Central memory CD8-positive, alpha-beta T cell (primary cell): ENCODE measurements around the gene HOXC10.

ENCODE experiments used
- ATAC-seq: fragments of 150-1000 bp; cut with Tn5 transposase; replicated peaks from 2 replicates; pipeline ENCODE4 v1.10.0; 2022; ENCODE audit warnings: mild to moderate bottlenecking, moderate FRiP score, moderate number of reproducible peaks; ENCODE audit not compliant: poor library complexity, severe bottlenecking; ENCODE audit errors: extremely low read depth
- DNase-seq, 2 donors: peaks; one replicate each; pipeline ENCODE4 v3.0.0; 2021; ENCODE audit warnings: low spot score in 2 of 2
- H3K27ac Mint-ChIP-seq: one replicate; pipeline ENCODE4 v1.8.0; 2022; ENCODE audit warnings: low read depth, mild to moderate bottlenecking, moderate library complexity, mixed read lengths
- H3K27me3 Mint-ChIP-seq: one replicate; pipeline ENCODE4 v1.8.0; 2022; ENCODE audit warnings: mixed read lengths
- H3K36me3 Mint-ChIP-seq: one replicate; pipeline ENCODE4 v1.8.0; 2022; ENCODE audit warnings: mild to moderate bottlenecking, moderate library complexity, mixed read lengths; ENCODE audit not compliant: insufficient read depth
- H3K4me1 Mint-ChIP-seq: one replicate; pipeline ENCODE4 v1.8.0; 2022; ENCODE audit warnings: mixed read lengths
- H3K4me3 Mint-ChIP-seq: one replicate; pipeline ENCODE4 v1.8.0; 2022; ENCODE audit warnings: mild to moderate bottlenecking, moderate library complexity, mixed read lengths
- H3K9me3 Mint-ChIP-seq: one replicate; pipeline ENCODE4 v1.8.0; 2022; ENCODE audit warnings: mixed read lengths

The HOXC10 gene

DNA sequence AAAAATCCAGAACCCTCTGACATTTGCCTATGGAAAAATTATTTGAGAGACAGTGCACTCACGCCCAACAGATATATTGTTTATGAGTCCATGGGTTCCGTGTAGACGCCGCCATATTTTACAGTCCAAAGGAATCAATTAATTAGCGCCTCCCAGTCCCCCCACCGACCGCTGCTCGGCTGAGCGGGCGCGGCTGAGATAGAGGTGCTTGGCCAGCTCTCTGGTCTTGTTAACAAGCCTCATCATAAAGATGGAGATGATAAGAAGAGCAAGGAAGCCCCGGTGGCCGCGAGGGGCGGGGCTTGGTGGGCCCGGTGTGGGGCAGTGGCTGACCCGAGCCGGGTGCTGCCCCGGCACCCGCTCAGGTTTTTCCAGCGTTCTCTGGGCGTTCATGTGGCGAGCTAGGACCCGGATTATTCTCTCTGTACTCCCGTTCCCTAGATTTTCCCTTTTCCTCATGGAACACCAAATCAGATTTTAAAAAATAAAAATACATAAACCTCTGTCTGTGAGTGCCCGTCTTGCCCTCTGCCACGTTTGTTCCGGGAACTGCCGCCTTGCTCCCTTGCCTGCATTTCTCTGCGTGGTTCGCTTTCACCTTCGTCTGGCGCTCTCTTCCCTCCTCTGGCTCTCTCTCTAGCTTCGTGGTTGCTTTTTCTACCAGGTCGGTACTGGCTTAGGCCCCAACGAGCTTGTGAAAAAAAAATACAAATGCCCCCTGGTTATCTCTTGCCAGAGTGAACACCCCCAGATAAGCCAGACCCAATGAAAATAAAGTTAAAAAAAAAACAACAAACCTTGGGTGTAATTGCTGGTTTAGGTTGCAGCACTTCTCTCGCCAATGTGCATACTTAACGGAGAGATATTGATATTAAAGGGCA lies 21.3 kb upstream of the HOXC10 start:
- ATAC-seq (no peak), DNase-seq (no peak)
- Mint-ChIP-seq H3K4me3 (no peak overlapping the region), H3K36me3 (peaks cover 22% of the 10 kb centered on the region), H3K27ac (no peak overlapping the region), H3K9me3 (no peaks in the 10 kb centered on the region), H3K27me3 (peaks cover 96% of the 10 kb centered on the region), H3K4me1 (peaks cover 46% of the 10 kb centered on the region)

DNA sequence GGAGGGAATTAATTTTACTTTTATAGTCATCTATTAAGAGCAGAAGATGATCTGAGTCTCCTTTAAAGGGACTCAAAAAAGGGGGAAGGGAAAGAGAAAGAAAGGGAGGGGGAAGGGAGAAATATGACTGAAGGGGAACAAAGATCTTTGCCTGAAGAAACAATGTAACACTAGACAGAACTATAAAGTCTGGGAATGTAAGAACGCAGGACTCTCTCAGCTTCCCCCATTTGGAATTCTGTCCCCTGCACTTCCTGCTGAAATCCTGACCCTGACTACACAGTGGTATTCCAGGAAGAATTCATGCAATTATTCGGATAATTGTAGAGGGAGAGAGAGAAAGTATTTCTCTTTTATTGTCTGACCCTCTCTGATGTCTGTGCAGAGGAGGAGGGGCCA lies 20.6 kb upstream of the HOXC10 start:
- DNase-seq, result no peak
- Mint-ChIP-seq H3K27ac (no peak overlapping the region), H3K9me3 (no peaks in the 10 kb centered on the region), H3K4me1 (peaks cover 46% of the 10 kb centered on the region), H3K36me3 (peaks cover 22% of the 10 kb centered on the region), H3K27me3 (peaks cover 96% of the 10 kb centered on the region), H3K4me3 (no peak overlapping the region)
- no peak for ATAC-seq

DNA sequence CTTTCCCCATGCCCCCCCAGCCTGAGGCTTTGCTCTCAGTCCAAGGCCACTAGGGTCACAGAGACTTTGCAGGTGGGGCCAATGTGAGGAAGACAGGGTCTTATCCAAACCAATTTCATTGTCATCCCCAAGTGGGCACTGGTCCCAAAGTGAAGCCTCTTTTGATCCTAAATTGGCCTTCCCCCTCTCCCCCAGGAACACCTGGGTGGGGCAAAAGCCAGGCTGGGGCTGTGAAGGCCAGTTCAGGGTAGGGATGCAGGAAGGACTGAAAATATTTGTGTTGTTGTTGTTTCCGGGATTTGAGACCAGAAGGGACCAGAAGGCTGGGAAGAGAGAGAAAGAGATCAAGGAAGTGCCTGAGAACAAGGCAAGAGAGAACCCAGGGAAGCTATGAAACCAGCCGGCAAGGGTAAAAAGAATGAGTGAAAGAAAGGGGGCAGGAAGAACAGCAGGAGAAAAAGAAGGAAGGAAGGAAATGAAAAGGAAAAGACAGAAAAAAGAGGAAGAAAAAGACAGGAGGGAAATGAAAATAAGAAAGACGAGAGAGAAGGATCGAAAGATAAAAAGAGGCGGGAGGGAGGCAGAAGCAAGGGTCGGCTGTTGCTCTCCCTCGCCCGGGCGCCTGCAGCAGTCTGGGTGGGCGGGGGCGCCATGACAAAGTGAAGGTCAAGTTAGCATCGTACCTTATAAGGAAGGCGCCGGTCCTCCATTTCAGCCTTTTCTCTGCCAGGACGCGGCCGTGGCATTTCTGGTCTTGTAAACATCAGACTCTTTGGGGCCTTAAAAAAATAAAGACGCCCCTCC lies 19.5 kb upstream of the HOXC10 start:
- DNase-seq (no peak), ATAC-seq (no peak)
- Mint-ChIP-seq H3K36me3 (peaks cover 16% of the 10 kb centered on the region), H3K4me3 (peak overlapping the region; percentile 16), H3K4me1 (peaks cover 38% of the 10 kb centered on the region), H3K27me3 (peaks cover 96% of the 10 kb centered on the region), H3K9me3 (no peaks in the 10 kb centered on the region), H3K27ac (no peak overlapping the region)

DNA sequence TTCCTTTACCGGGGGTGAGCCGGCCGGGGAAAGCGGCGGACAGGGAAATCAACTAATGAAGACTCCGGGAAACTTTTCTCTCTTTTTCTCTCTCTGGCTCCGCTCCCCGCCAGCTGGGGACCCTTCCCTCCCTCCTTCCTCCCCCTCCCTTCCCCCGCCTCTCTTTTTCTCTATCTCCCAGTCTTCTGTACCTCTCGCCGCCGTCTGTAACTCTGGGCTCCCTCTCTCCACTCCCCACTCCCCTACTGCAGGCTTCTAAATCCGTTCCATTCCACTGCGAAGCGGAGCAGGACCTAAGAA lies 18.9 kb upstream of the HOXC10 start:
- ATAC-seq (no peak), DNase-seq (no peak)
- Mint-ChIP-seq H3K36me3 (peaks cover 16% of the 10 kb centered on the region), H3K27me3 (peaks cover 97% of the 10 kb centered on the region), H3K4me3 (no peak overlapping the region), H3K9me3 (no peaks in the 10 kb centered on the region), H3K27ac (no peak overlapping the region), H3K4me1 (peaks cover 35% of the 10 kb centered on the region)

GRCh38 chr12:53966385-53967133 lies 18.4 kb upstream of the HOXC10 start:
- H3K4me1 Mint-ChIP-seq, result peaks cover 35% of the 10 kb centered on the region
- no peak for DNase-seq
- H3K27ac Mint-ChIP-seq, result no peak overlapping the region
- H3K27me3 Mint-ChIP-seq, result peaks cover 100% of the 10 kb centered on the region
- H3K9me3 Mint-ChIP-seq, result no peaks in the 10 kb centered on the region
- ATAC-seq, result no peak
- no peak overlapping the region for H3K4me3 Mint-ChIP-seq
- peaks cover 14% of the 10 kb centered on the region for H3K36me3 Mint-ChIP-seq

DNA sequence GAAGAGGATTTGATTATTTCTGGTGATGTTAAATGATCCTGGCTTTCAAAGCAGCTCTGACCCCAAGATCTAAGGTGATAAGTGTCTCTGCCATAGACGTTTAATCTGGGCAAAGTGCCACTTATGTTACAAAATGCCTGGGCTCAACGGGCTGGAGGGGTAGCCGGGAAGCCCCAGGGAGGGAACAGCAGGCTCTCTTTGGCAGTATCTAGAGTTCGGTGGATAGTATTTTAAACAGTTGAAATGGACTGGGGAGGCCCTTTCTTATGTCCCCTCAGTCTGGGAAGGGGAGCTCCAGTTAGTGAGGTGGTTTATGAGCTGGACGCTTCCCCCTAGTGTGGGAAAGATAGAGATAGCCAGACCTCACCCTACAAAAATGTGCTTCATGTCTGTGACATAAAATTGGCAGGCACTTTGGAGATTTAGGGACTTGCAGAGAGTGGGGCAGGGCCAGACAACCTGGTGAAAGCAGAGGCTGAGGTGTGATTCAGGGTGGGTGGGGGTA lies 17.5 kb upstream of the HOXC10 start:
- H3K9me3 Mint-ChIP-seq, result no peaks in the 10 kb centered on the region

GRCh38 chr12:53968214-53969127 lies 16.5 kb upstream of the HOXC10 start:
- Mint-ChIP-seq H3K9me3 (no peaks in the 10 kb centered on the region), H3K4me3 (no peak overlapping the region), H3K36me3 (peaks cover 20% of the 10 kb centered on the region), H3K27ac (no peak overlapping the region), H3K4me1 (peaks cover 39% of the 10 kb centered on the region), H3K27me3 (peaks cover 100% of the 10 kb centered on the region)
- DNase-seq (no peak), ATAC-seq (no peak)

More for the DNA sequence above, 17.5 kb upstream of the HOXC10 start:
- Mint-ChIP-seq H3K27me3 (peaks cover 100% of the 10 kb centered on the region), H3K36me3 (peaks cover 14% of the 10 kb centered on the region), H3K4me1 (peaks cover 35% of the 10 kb centered on the region), H3K4me3 (no peak overlapping the region), H3K27ac (no peak overlapping the region)
- DNase-seq, result no peak
- ATAC-seq, result no peak

- peaks cover 33% of the 10 kb centered on the region for H3K4me1 Mint-ChIP-seq
- ATAC-seq, result no peak
- no peaks in the 10 kb centered on the region for H3K9me3 Mint-ChIP-seq
- no peak overlapping the region for H3K4me3 Mint-ChIP-seq
- peaks cover 93% of the 10 kb centered on the region for H3K27me3 Mint-ChIP-seq
- peaks cover 19% of the 10 kb centered on the region for H3K36me3 Mint-ChIP-seq
- H3K27ac Mint-ChIP-seq, result no peak overlapping the region
- no peak for DNase-seq
These were observed 15.2 kb upstream of the HOXC10 start for GRCh38 chr12:53969588-53970259.

- no peak overlapping the region for H3K27ac Mint-ChIP-seq
These were observed 14.5 kb upstream of the HOXC10 start for GRCh38 chr12:53970451-53970850.

DNA sequence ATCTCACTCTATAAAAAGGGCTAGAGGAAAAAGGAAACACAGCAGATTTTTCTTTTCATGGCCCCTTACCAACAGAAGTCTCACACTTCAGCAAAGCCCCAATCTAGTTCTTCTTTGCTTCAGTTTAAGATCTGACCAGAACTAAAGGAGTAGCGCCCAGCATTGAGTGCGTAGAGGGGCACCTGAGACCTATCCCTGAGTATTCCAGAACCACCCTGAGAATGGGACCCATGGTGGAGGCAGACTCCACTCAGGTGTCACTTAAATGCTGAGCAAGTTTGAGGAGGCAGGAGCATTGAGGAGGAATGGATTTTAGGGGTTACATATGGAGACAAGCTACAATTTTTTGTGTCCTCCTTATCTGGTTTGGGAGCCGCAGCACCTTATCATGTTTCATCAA lies 13.8 kb upstream of the HOXC10 start:
- H3K36me3 Mint-ChIP-seq, result peaks cover 24% of the 10 kb centered on the region
- peak overlapping the region; percentile 48 for H3K27ac Mint-ChIP-seq
- ATAC-seq, result no peak
- peaks cover 29% of the 10 kb centered on the region for H3K4me1 Mint-ChIP-seq
- no peak overlapping the region for H3K4me3 Mint-ChIP-seq
- H3K9me3 Mint-ChIP-seq, result no peaks in the 10 kb centered on the region
- H3K27me3 Mint-ChIP-seq, result peaks cover 93% of the 10 kb centered on the region
- DNase-seq, result no peak

More at GRCh38 chr12:53970451-53970850, 14.5 kb upstream of the HOXC10 start:
- H3K9me3 Mint-ChIP-seq, result no peaks in the 10 kb centered on the region
- peaks cover 31% of the 10 kb centered on the region for H3K4me1 Mint-ChIP-seq
- DNase-seq, result no peak
- no peak for ATAC-seq
- H3K4me3 Mint-ChIP-seq, result no peak overlapping the region
- H3K27me3 Mint-ChIP-seq, result peaks cover 93% of the 10 kb centered on the region
- peaks cover 20% of the 10 kb centered on the region for H3K36me3 Mint-ChIP-seq

- DNase-seq (no peak), ATAC-seq (no peak)
- Mint-ChIP-seq H3K27me3 (peaks cover 93% of the 10 kb centered on the region), H3K9me3 (no peaks in the 10 kb centered on the region), H3K4me3 (no peak overlapping the region), H3K36me3 (peaks cover 24% of the 10 kb centered on the region), H3K27ac (peak overlapping the region; percentile 48), H3K4me1 (peaks cover 23% of the 10 kb centered on the region)
These were observed 13.3 kb upstream of the HOXC10 start for GRCh38 chr12:53971686-53972085.
